Adrenal gland (tissue), 12 donors: ENCODE results near the gene SORBS2. TPM values are rescaled to one million over a fixed set of nuclear protein-coding genes. Genes with fewer than 3 reads are reported as not detected.

ENCODE experiments used
- DNase-seq, 7 donors: peaks; one replicate each; pipeline ENCODE4 v3.0.0-alpha.2; 2019 to 2020
- H3K27ac ChIP-seq, 5 donors: fragments of 200-600 bp; sonication (generic) in 4 of 5; 1 replicate in 3 of 5; 2 replicates in 2 of 5; pipeline versions ENCODE4 v1.5.1 to v1.8.0; 2016 to 2020; ENCODE audit warnings: mild to moderate bottlenecking in 1 of 5
- H3K27me3 ChIP-seq: fragments of 200-600 bp; 2 replicates; pipeline ENCODE4 v1.8.0; 2021
- H3K36me3 ChIP-seq, 2 donors: fragments of 200-600 bp; replicated peaks in 1 of 2; 1 replicate in 1 of 2; 2 replicates in 1 of 2; pipeline versions ENCODE4 v1.5.1 to v1.8.0; 2018 to 2022
- H3K4me1 ChIP-seq, 2 donors: fragments of 200-600 bp; replicated peaks in 1 of 2; 1 replicate in 1 of 2; 2 replicates in 1 of 2; pipeline versions ENCODE4 v1.5.1 to v1.8.0; 2018 to 2021
- H3K4me3 ChIP-seq, 4 donors: fragments of 200-600 bp; sonication (generic) in 3 of 4; one replicate each; pipeline ENCODE4 v1.5.1; 2016 to 2018
- H3K9me3 ChIP-seq, 3 donors: fragments of 200-600 bp; sonication (generic) in 1 of 3; replicated peaks in 1 of 3; 1 replicate in 2 of 3; 2 replicates in 1 of 3; pipeline versions ENCODE4 v1.5.1 to v1.8.0; 2016 to 2021
- POLR2A ChIP-seq, 2 donors: fragments of 450-650 bp; IDR thresholded peaks; one replicate each; pipeline ENCODE4 v1.6.1; 2017; ENCODE audit warnings: antibody characterized with exemption in 2 of 2, mild to moderate bottlenecking in 2 of 2, moderate library complexity in 1 of 2
- WGBS, 4 donors: extraction: QIAGEN DNeasy Blood & Tissue Kit in 2 of 4; methylation state at CpG; one replicate each; pipeline versions ENCODE4 v1.1.5 to v1.1.7; 2013 to 2017; 5-methylcytosine and 5-hydroxymethylcytosine counted together
- intact Hi-C, 2 donors: fragments of 100-400 bp; cut with DNase I; formaldehyde crosslinking; loops; one replicate each; pipeline versions ENCODE4 v1.14.1 to v1.15.0; 2022 to 2023
- polyA plus RNA-seq, 3 donors: library from polyadenylated mRNA; stranded (reverse); fragments of 200-250 nt in 2 of 3; fragments of 350-450 nt in 1 of 3; fragmentation: Illumina TruSeq in 1 of 3; extraction: RNeasy Lipid Tissue Mini Kit (QIAGEN cat#74804) in 1 of 3; gene quantifications; one replicate each; pipeline ENCODE4 v1.2.3, GENCODE V29; 2013 to 2014
- total RNA-seq, 9 donors: library from RNA; depleted of rRNA in 4 of 9; stranded (reverse); fragments of >200 nt in 4 of 9; fragments of 120-200 nt in 1 of 9; fragmentation: NEBNext Ultra II Directional in 1 of 9; extraction: Animal tissue kit (Norgen Biotek cat#: 25700) in 1 of 9; gene quantifications; one replicate each; pipeline versions ENCODE4 v1.1.0 to v1.2.4, GENCODE V29; 2013 to 2023
- TF ChIP-seq, protein P1 (sequence below), 6 experiments: fragments of 450-650 bp in 4 of 6; fragments of 200-600 bp in 2 of 6; sonication (generic) in 1 of 6; IDR thresholded peaks; 1 replicate in 5 of 6; 2 replicates in 1 of 6; pipeline versions ENCODE4 v1.5.1 to v1.8.0; 2016 to 2021; ENCODE audit warnings: antibody characterized with exemption in 6 of 6, mild to moderate bottlenecking in 2 of 6, moderate library complexity in 1 of 6
- donor health status: healthy with polysubstance abuse.
- donor health status: Bipolar disorder and iron deficiency.
- donor health status: DM: yes; HTN: yes; CAD: no.
- donor health status: DM: no; HTN: no; CAD: no.
- donor health status: DM: no; HTN: no; CAD: no.
- donor health status: DM: yes; HTN: yes; CAD: no.

Gene SORBS2
- total and polyA plus RNA-seq, 12 donors: 126 to 875 (median 582) TPM

GRCh38 chr4:185817403-185817818 is 5.4 kb upstream of the SORBS2 start:
- peaks cover 0 to 15% of the 10 kb centered on the region in 2 donors for H3K4me1 ChIP-seq
- no peak overlapping the region for H3K4me3 ChIP-seq
- no peaks in the 10 kb centered on the region for H3K27me3 ChIP-seq
- peak overlapping the region in 1 of 5 donors; percentile 52 for H3K27ac ChIP-seq
- intact Hi-C loops: no loop called here
- no peak for TF ChIP-seq POLR2A (IDR thresholded peaks at IDR 0.05)
- TF ChIP-seq, protein P1, sequence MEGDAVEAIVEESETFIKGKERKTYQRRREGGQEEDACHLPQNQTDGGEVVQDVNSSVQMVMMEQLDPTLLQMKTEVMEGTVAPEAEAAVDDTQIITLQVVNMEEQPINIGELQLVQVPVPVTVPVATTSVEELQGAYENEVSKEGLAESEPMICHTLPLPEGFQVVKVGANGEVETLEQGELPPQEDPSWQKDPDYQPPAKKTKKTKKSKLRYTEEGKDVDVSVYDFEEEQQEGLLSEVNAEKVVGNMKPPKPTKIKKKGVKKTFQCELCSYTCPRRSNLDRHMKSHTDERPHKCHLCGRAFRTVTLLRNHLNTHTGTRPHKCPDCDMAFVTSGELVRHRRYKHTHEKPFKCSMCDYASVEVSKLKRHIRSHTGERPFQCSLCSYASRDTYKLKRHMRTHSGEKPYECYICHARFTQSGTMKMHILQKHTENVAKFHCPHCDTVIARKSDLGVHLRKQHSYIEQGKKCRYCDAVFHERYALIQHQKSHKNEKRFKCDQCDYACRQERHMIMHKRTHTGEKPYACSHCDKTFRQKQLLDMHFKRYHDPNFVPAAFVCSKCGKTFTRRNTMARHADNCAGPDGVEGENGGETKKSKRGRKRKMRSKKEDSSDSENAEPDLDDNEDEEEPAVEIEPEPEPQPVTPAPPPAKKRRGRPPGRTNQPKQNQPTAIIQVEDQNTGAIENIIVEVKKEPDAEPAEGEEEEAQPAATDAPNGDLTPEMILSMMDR (IDR thresholded peaks at IDR 0.05): no peak
- no peaks in the 10 kb centered on the region for H3K9me3 ChIP-seq
- no peaks in the 10 kb centered on the region for H3K36me3 ChIP-seq
- 68 to 86% (median 76%) methylated on average over 8 of the region's 8 CpGs for WGBS, 4 donors
- DNase-seq: peak in 1 of 7 donors; percentile 48

DNA sequence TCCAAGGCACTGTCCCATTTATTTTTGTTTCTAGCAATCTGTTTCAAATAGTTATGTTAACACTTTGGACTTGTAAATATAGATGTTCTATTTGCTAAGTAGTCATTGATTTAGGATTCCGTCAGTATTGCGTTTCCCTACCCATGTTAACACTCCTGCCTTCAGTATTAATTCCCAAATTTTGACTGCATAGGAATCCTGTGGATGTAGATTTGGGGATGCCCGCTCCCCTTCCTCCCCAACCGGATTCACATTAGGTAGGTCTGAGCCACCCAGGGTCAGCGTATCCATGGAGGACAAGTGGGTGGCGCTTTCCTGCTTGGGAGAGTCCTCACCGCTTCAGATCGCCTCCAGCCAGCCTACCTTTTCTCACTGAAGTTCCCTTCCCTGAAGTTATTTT is 1.1 kb upstream of the SORBS2 start:
- 94 to 99% (median 96%) methylated on average over 8 of the region's 8 CpGs for WGBS, 4 donors
- TF ChIP-seq, protein P1 (IDR thresholded peaks at IDR 0.05): no peak
- no peak for TF ChIP-seq POLR2A (IDR thresholded peaks at IDR 0.05)
- Histone ChIP-seq H3K4me1 (peaks cover 0 to 17% of the 10 kb centered on the region in 2 donors), H3K4me3 (no peak overlapping the region), H3K27me3 (no peaks in the 10 kb centered on the region), H3K27ac (no peak overlapping the region), H3K36me3 (no peaks in the 10 kb centered on the region), H3K9me3 (no peaks in the 10 kb centered on the region)
- no peak for DNase-seq
- intact Hi-C loops: no loop called here

GRCh38 chr4:185810746-185811508 is 1.1 kb downstream of the SORBS2 start:
- intact Hi-C loops: no loop called here
- H3K4me3 ChIP-seq: peak overlapping the region in 1 of 4 donors; percentile 36

DNA sequence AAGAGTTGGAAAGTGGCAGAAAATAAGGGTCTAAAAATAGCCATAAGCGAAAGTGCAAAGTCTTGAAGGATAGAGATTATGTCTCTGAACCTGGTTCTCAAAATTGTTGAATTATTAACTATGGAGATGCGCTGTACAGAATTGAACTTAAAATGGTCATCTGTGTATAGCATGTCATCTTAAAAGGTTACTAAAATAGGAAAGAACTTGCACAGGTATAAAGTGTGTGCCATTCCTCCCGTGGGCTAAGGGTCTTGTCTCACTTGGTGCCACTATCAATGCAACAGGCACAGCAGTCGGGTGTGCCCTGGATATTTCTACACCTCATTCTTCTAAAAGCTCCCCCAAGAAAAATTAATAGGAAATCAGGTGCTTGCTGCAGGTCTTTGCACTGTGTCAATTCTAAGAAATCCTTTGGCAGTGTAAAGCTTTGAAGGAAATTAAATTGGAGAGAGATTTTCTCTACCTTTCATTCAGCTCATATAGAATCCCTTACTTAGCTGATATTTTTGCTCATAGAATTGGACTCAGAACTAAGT is 2.4 kb downstream of the SORBS2 start:
- peak overlapping the region in 1 of 4 donors; percentile 37 for H3K4me3 ChIP-seq
- no peaks in the 10 kb centered on the region for H3K36me3 ChIP-seq
- H3K4me1 ChIP-seq: peaks cover 0 to 4% of the 10 kb centered on the region in 2 donors
- TF ChIP-seq POLR2A (IDR thresholded peaks at IDR 0.05): peak in 1 of 2 donors; percentile 8
- TF ChIP-seq, protein P1 (IDR thresholded peaks at IDR 0.05): no peak
- intact Hi-C loops: no loop called here
- peak overlapping the region in 2 of 5 donors; percentile 47 to 52 for H3K27ac ChIP-seq
- 54 to 64% (median 63%) methylated on average over 4 of the region's 4 CpGs for WGBS, 4 donors
- no peaks in the 10 kb centered on the region for H3K27me3 ChIP-seq
- no peaks in the 10 kb centered on the region for H3K9me3 ChIP-seq
- no peak for DNase-seq

More at GRCh38 chr4:185810746-185811508, 1.1 kb downstream of the SORBS2 start:
- H3K27me3 ChIP-seq: no peaks in the 10 kb centered on the region
- WGBS, 4 donors: 54 to 69% (median 65%) methylated on average over 13 of the region's 13 CpGs
- peaks cover 0 to 4% of the 10 kb centered on the region in 2 donors for H3K4me1 ChIP-seq
- no peak for DNase-seq
- no peaks in the 10 kb centered on the region for H3K36me3 ChIP-seq
- peak overlapping the region in 2 of 5 donors; percentile 52 to 73 for H3K27ac ChIP-seq
- no peaks in the 10 kb centered on the region for H3K9me3 ChIP-seq
- peak in 1 of 2 donors; percentile 17 for TF ChIP-seq POLR2A (IDR thresholded peaks at IDR 0.05)
- TF ChIP-seq, protein P1 (IDR thresholded peaks at IDR 0.05): no peak
